Measurements from ENCODE around the gene EFHD2.

EFHD2 gene

DNA sequence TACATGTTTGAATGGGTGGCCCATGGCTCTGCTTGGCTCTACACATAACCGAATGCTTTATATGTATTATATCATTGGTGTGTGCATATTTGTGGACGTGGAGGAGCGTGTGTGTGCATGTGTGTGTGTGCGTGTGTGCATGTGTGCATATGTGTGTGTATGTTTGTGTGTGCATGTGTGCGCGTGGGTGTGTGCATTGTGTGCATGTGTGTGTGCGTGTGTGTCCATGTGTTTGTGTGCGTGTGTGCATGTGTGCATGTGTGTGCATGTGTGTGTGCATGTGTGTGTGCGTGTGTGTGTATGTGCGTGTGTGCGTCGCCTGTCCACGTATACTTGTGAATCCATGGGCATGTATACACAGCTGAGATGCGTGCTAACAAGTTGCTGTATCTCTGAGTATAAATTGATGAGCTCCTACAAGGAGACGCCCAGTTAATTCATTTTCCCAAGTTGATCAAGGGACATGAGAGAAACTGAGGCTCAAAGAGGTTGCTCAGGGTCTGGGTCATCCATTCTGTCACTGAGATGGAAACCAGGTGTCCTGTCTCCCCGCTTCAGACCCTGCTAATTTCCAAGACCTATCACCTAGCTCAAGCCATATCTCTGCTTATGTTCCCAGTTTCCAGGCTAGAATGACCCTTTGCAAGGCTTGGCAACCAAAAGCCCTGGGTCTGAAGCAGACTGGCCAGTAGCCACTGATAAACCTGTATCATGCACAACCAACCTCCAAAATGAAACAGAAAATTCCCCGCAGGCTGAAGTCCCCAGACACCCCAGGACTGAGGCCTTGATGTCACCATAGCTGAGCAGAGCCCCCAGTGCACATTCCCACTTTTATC, 25.8 kb downstream of the EFHD2 start:
- Histone ChIP-seq H3K14ac (ENCODE audit: low read length) (no peak overlapping the region), H3K79me1 (ENCODE audit: low read length) (no peaks in the 10 kb centered on the region), H2AK5ac (ENCODE audit: low read length) (no peak overlapping the region), H4K8ac (ENCODE audit: low read depth, low read length) (no peak overlapping the region), H2AFZ (ENCODE audit: insufficient read depth, low read length, poor library complexity) (no peak overlapping the region), H2BK12ac (ENCODE audit: low read length) (no peak overlapping the region), H4K12ac (ENCODE audit: low read depth, low read length) (no peak overlapping the region), H3K4me3 (ENCODE audit: low read depth, low read length) (peak overlapping the region; percentile 45), H3K9ac (ENCODE audit: low read length) (no peak overlapping the region), H2BK5ac (ENCODE audit: low read depth, low read length, poor library complexity) (no peak overlapping the region), H3K27ac (ENCODE audit: low read depth, low read length) (no peak overlapping the region), H4K91ac (ENCODE audit: low read depth, low read length) (no peak overlapping the region), H3K18ac (ENCODE audit: low read length) (no peak overlapping the region), H3K79me2 (ENCODE audit: control insufficient read depth, insufficient read depth, low read length, poor library complexity) (no peaks in the 10 kb centered on the region), H3K23ac (ENCODE audit: low read length) (no peak overlapping the region), H3K36me3 (ENCODE audit: control insufficient read depth in 1 of 2, insufficient read depth in 2 of 2, low read length in 2 of 2) (no peaks in the 10 kb centered on the region), H3K4ac (ENCODE audit: low read depth, low read length) (no peak overlapping the region), H3K4me2 (ENCODE audit: low read length) (no peak overlapping the region), H2BK120ac (ENCODE audit: insufficient read depth, low read length, poor library complexity) (no peak overlapping the region), H3K4me1 (ENCODE audit: control insufficient read depth in 1 of 2, insufficient read depth in 2 of 2, low read length in 2 of 2) (peaks cover 0 to 3% of the 10 kb centered on the region in 2 experiments), H3K9me3 (ENCODE audit: insufficient read depth, low read depth, low read length) (peaks cover 3% of the 10 kb centered on the region), H3K27me3 (ENCODE audit: insufficient read depth, low read length) (no peaks in the 10 kb centered on the region)
- no CpG with 5 or more reads among the region's 17 CpGs for WGBS (ENCODE audit: extremely low coverage, insufficient coverage, insufficient read length)
- DNase-seq, result no peak

GRCh38 chr1:15436881-15437442, 27.3 kb downstream of the EFHD2 start:
- no peak overlapping the region for H2BK12ac ChIP-seq (ENCODE audit: low read length)
- H2BK5ac ChIP-seq (ENCODE audit: low read depth, low read length, poor library complexity), result no peak overlapping the region
- H3K27me3 ChIP-seq (ENCODE audit: insufficient read depth, low read length), result no peaks in the 10 kb centered on the region
- H3K23ac ChIP-seq (ENCODE audit: low read length), result no peak overlapping the region
- H3K36me3 ChIP-seq (ENCODE audit: control insufficient read depth in 1 of 2, insufficient read depth in 2 of 2, low read length in 2 of 2), result no peaks in the 10 kb centered on the region
- no peak overlapping the region for H3K27ac ChIP-seq (ENCODE audit: low read depth, low read length)
- H3K79me2 ChIP-seq (ENCODE audit: control insufficient read depth, insufficient read depth, low read length, poor library complexity), result no peaks in the 10 kb centered on the region
- H4K12ac ChIP-seq (ENCODE audit: low read depth, low read length), result no peak overlapping the region
- H2BK120ac ChIP-seq (ENCODE audit: insufficient read depth, low read length, poor library complexity), result no peak overlapping the region
- H3K4me3 ChIP-seq (ENCODE audit: low read depth, low read length), result no peak overlapping the region
- no peak overlapping the region for H3K14ac ChIP-seq (ENCODE audit: low read length)
- H3K18ac ChIP-seq (ENCODE audit: low read length), result no peak overlapping the region
- peaks cover 3% of the 10 kb centered on the region for H3K9me3 ChIP-seq (ENCODE audit: insufficient read depth, low read depth, low read length)
- no peak overlapping the region for H3K4me2 ChIP-seq (ENCODE audit: low read length)
- no CpG with 5 or more reads among the region's 6 CpGs for WGBS (ENCODE audit: extremely low coverage, insufficient coverage, insufficient read length)
- H2AK5ac ChIP-seq (ENCODE audit: low read length), result no peak overlapping the region
- no peak overlapping the region for H3K9ac ChIP-seq (ENCODE audit: low read length)
- no peaks in the 10 kb centered on the region for H3K4me1 ChIP-seq (ENCODE audit: control insufficient read depth in 1 of 2, insufficient read depth in 2 of 2, low read length in 2 of 2)
- H3K4ac ChIP-seq (ENCODE audit: low read depth, low read length), result no peak overlapping the region
- H4K8ac ChIP-seq (ENCODE audit: low read depth, low read length), result no peak overlapping the region
- H4K91ac ChIP-seq (ENCODE audit: low read depth, low read length), result no peak overlapping the region
- H3K79me1 ChIP-seq (ENCODE audit: low read length), result no peaks in the 10 kb centered on the region
- DNase-seq, result no peak
- no peak overlapping the region for H2AFZ ChIP-seq (ENCODE audit: insufficient read depth, low read length, poor library complexity)

- Histone ChIP-seq H3K18ac (ENCODE audit: low read length) (no peak overlapping the region), H3K4me3 (ENCODE audit: low read depth, low read length) (no peak overlapping the region), H3K9me3 (ENCODE audit: insufficient read depth, low read depth, low read length) (peaks cover 3% of the 10 kb centered on the region), H3K23ac (ENCODE audit: low read length) (no peak overlapping the region), H3K4me1 (ENCODE audit: control insufficient read depth in 1 of 2, insufficient read depth in 2 of 2, low read length in 2 of 2) (no peaks in the 10 kb centered on the region), H2BK12ac (ENCODE audit: low read length) (no peak overlapping the region), H2AFZ (ENCODE audit: insufficient read depth, low read length, poor library complexity) (no peak overlapping the region), H3K36me3 (ENCODE audit: control insufficient read depth in 1 of 2, insufficient read depth in 2 of 2, low read length in 2 of 2) (no peaks in the 10 kb centered on the region), H3K27ac (ENCODE audit: low read depth, low read length) (no peak overlapping the region), H3K4me2 (ENCODE audit: low read length) (no peak overlapping the region), H2AK5ac (ENCODE audit: low read length) (no peak overlapping the region), H3K14ac (ENCODE audit: low read length) (no peak overlapping the region), H3K27me3 (ENCODE audit: insufficient read depth, low read length) (no peaks in the 10 kb centered on the region), H4K12ac (ENCODE audit: low read depth, low read length) (no peak overlapping the region), H4K91ac (ENCODE audit: low read depth, low read length) (no peak overlapping the region), H2BK120ac (ENCODE audit: insufficient read depth, low read length, poor library complexity) (no peak overlapping the region), H3K9ac (ENCODE audit: low read length) (no peak overlapping the region), H3K79me1 (ENCODE audit: low read length) (no peaks in the 10 kb centered on the region), H3K79me2 (ENCODE audit: control insufficient read depth, insufficient read depth, low read length, poor library complexity) (no peaks in the 10 kb centered on the region), H2BK5ac (ENCODE audit: low read depth, low read length, poor library complexity) (no peak overlapping the region), H4K8ac (ENCODE audit: low read depth, low read length) (no peak overlapping the region), H3K4ac (ENCODE audit: low read depth, low read length) (no peak overlapping the region)
- no peak for DNase-seq
- WGBS (ENCODE audit: extremely low coverage, insufficient coverage, insufficient read length), result no CpG with 5 or more reads among the region's 14 CpGs
Measured at GRCh38 chr1:15439325-15439724, 29.6 kb downstream of the EFHD2 start.

- Histone ChIP-seq H3K4me1 (ENCODE audit: control insufficient read depth in 1 of 2, insufficient read depth in 2 of 2, low read length in 2 of 2) (no peaks in the 10 kb centered on the region), H4K91ac (ENCODE audit: low read depth, low read length) (no peak overlapping the region), H2AFZ (ENCODE audit: insufficient read depth, low read length, poor library complexity) (no peak overlapping the region), H3K23ac (ENCODE audit: low read length) (no peak overlapping the region), H3K79me2 (ENCODE audit: control insufficient read depth, insufficient read depth, low read length, poor library complexity) (no peaks in the 10 kb centered on the region), H3K4me3 (ENCODE audit: low read depth, low read length) (peak overlapping the region; percentile 1), H2AK5ac (ENCODE audit: low read length) (no peak overlapping the region), H3K27me3 (ENCODE audit: insufficient read depth, low read length) (no peaks in the 10 kb centered on the region), H4K12ac (ENCODE audit: low read depth, low read length) (no peak overlapping the region), H3K79me1 (ENCODE audit: low read length) (no peaks in the 10 kb centered on the region), H3K9me3 (ENCODE audit: insufficient read depth, low read depth, low read length) (peaks cover under 1% of the 10 kb centered on the region), H3K14ac (ENCODE audit: low read length) (no peak overlapping the region), H3K4me2 (ENCODE audit: low read length) (no peak overlapping the region), H3K9ac (ENCODE audit: low read length) (no peak overlapping the region), H3K18ac (ENCODE audit: low read length) (no peak overlapping the region), H2BK5ac (ENCODE audit: low read depth, low read length, poor library complexity) (no peak overlapping the region), H3K36me3 (ENCODE audit: control insufficient read depth in 1 of 2, insufficient read depth in 2 of 2, low read length in 2 of 2) (no peaks in the 10 kb centered on the region), H2BK120ac (ENCODE audit: insufficient read depth, low read length, poor library complexity) (no peak overlapping the region), H4K8ac (ENCODE audit: low read depth, low read length) (no peak overlapping the region), H3K27ac (ENCODE audit: low read depth, low read length) (no peak overlapping the region), H2BK12ac (ENCODE audit: low read length) (no peak overlapping the region), H3K4ac (ENCODE audit: low read depth, low read length) (no peak overlapping the region)
- DNase-seq, result no peak
- no CpG with 5 or more reads among the region's 13 CpGs for WGBS (ENCODE audit: extremely low coverage, insufficient coverage, insufficient read length)
Measured at GRCh38 chr1:15440357-15440756, 30.7 kb downstream of the EFHD2 start.
